ENCODE data around the gene NEK8. TPM values are rescaled to one million over a fixed set of nuclear protein-coding genes. Genes with fewer than 3 reads are reported as not detected.

NEK8 gene
- total RNA-seq, 2 experiments from 2014 or later: 4.7 to 5.2 TPM

DNA sequence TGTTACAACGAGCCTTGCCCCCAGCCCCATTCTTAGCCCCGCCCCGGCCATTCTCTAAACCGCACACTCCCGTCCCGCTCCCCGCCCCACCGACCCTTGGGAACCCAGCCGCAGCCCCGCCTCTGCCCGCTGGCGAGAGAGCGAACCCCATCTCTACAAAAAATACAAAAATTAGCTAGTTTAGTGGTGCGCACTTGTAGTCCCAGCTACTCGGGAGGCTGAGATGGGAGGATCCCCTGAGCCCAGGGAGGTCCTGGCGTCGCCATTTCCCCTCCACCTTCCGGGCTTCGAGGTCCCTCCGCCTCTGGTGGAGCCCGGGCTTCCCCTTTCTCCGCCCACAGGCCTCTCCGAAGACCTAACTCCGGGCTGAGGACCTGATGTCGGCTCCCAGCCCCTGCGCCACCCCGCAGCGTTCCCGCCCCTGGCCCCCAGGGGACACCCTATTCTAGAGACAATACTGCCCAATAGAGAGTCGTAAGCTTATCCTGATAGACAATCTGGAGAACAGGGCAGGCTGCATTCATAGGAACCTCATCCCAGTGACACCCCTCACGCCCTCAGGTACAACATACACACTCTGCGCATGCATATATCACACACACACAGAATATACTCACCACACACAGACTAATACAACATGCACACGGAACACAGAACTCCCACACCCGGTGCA is 16.4 kb upstream of the NEK8 start:
- Histone ChIP-seq H3K4me3 (ENCODE audit: low read length) (peak overlapping the region; percentile 72), H3K9me3 (ENCODE audit: control insufficient read depth in 1 of 2, insufficient read depth in 1 of 2, low read length in 2 of 2) (peaks cover 0 to 5% of the 10 kb centered on the region in 2 experiments), H3K27me3 (ENCODE audit: control insufficient read depth in 1 of 2, insufficient read depth in 2 of 2, low read length in 2 of 2) (peaks cover 10 to 16% of the 10 kb centered on the region in 2 experiments), H3K4me1 (ENCODE audit: insufficient read depth, low read length) (peaks cover 23% of the 10 kb centered on the region), H3K27ac (ENCODE audit: low read depth in 1 of 2, low read length in 2 of 2) (peak overlapping the region; percentile 68 to 73), H3K36me3 (ENCODE audit: insufficient read depth, low read length) (no peaks in the 10 kb centered on the region)
- POLR2A ChIA-PET: interaction anchor here (1.1 to 4.6 kb wide), 11 partner anchors 9 to 580 kb away, joined by 3 to 110 read pairs (median 15); partner anchors contain the start of genes BLTP2, NEK8, PHF12 and RPL23A
- peaks cover 22% of the 10 kb centered on the region for H3K27me3 Mint-ChIP-seq
- TF ChIP-seq CTCF (IDR thresholded peaks at IDR 0.05): no peak
- H3K4me1 Mint-ChIP-seq (ENCODE audit: low read depth): peaks cover 20% of the 10 kb centered on the region
- intact Hi-C loops (cut with DNase I, micrococcal nuclease): loop anchor here (5.0 to 10.0 kb wide), 3 partner anchors 50 to 357 kb away; partner anchors contain the start of genes BLTP2 (in 2 of the 2), POLDIP2 (in 1 of the 2), SDF2 (in 1 of the 2) and SUPT6H (in 1 of the 2)
- ATAC-seq (ENCODE audit: poor library complexity) (peak; percentile 31), DNase-seq (peak; percentile 33 to 88 (median 50))
- no peaks in the 10 kb centered on the region for H3K36me3 Mint-ChIP-seq (ENCODE audit: low read depth)
- peak overlapping the region; percentile 87 for H3K27ac Mint-ChIP-seq
- peak overlapping the region; percentile 87 for H3K4me3 Mint-ChIP-seq
- CTCF ChIA-PET: interaction anchor here (0.7 to 3.6 kb wide), 6 partner anchors 8 to 65 kb away, joined by 3 to 24 read pairs (median 10); partner anchors contain the start of genes NEK8, RPL23A and TLCD1
- H3K9me3 Mint-ChIP-seq: no peaks in the 10 kb centered on the region

GRCh38 chr17:28712705-28713415 is 15.7 kb upstream of the NEK8 start:
- ATAC-seq (ENCODE audit: poor library complexity) (no peak), DNase-seq (no peak)
- Mint-ChIP-seq H3K36me3 (ENCODE audit: low read depth) (no peaks in the 10 kb centered on the region), H3K9me3 (no peaks in the 10 kb centered on the region), H3K27me3 (peaks cover 23% of the 10 kb centered on the region), H3K4me1 (ENCODE audit: low read depth) (peaks cover 20% of the 10 kb centered on the region), H3K4me3 (peak overlapping the region; percentile 87), H3K27ac (peak overlapping the region; percentile 87)
- Histone ChIP-seq H3K9me3 (ENCODE audit: control insufficient read depth in 1 of 2, insufficient read depth in 1 of 2, low read length in 2 of 2) (peaks cover 0 to 8% of the 10 kb centered on the region in 2 experiments), H3K27me3 (ENCODE audit: control insufficient read depth in 1 of 2, insufficient read depth in 2 of 2, low read length in 2 of 2) (peaks cover 14 to 21% of the 10 kb centered on the region in 2 experiments), H3K4me3 (ENCODE audit: low read length) (peak overlapping the region; percentile 72), H3K27ac (ENCODE audit: low read depth in 1 of 2, low read length in 2 of 2) (no peak overlapping the region), H3K36me3 (ENCODE audit: insufficient read depth, low read length) (no peaks in the 10 kb centered on the region), H3K4me1 (ENCODE audit: insufficient read depth, low read length) (peaks cover 28% of the 10 kb centered on the region)
- CTCF ChIA-PET: interaction anchor here (1.5 to 3.2 kb wide), 2 partner anchors 14 to 66 kb away, joined by 7 to 10 read pairs; no protein-coding TSS in a partner anchor
- intact Hi-C loops (cut with DNase I, micrococcal nuclease): loop anchor here (5.0 to 10.0 kb wide), 3 partner anchors 51 to 358 kb away; partner anchors contain the start of genes BLTP2 (in 2 of the 2), POLDIP2 (in 1 of the 2), SDF2 (in 1 of the 2) and SUPT6H (in 1 of the 2)
- POLR2A ChIA-PET: interaction anchor here (1.8 to 4.6 kb wide), 8 partner anchors 8 to 239 kb away, joined by 6 to 110 read pairs (median 19); partner anchors contain the start of genes BLTP2, NEK8, PHF12 and RPL23A
- no peak for TF ChIP-seq CTCF (IDR thresholded peaks at IDR 0.05)

- H3K9me3 Mint-ChIP-seq: no peaks in the 10 kb centered on the region
- peaks cover 32% of the 10 kb centered on the region for H3K27me3 Mint-ChIP-seq
- ATAC-seq (ENCODE audit: poor library complexity): no peak
- intact Hi-C loops (cut with DNase I, micrococcal nuclease): loop anchor here (5.0 to 10.0 kb wide), 3 partner anchors 52 to 359 kb away; partner anchors contain the start of genes BLTP2 (in 2 of the 2), POLDIP2 (in 1 of the 2), SDF2 (in 1 of the 2) and SUPT6H (in 1 of the 2)
- no peak overlapping the region for H3K4me3 ChIP-seq (ENCODE audit: low read length)
- TF ChIP-seq CTCF (IDR thresholded peaks at IDR 0.05): no peak
- no peaks in the 10 kb centered on the region for H3K36me3 ChIP-seq (ENCODE audit: insufficient read depth, low read length)
- peaks cover 33% of the 10 kb centered on the region for H3K4me1 Mint-ChIP-seq (ENCODE audit: low read depth)
- no peak for DNase-seq
- no peaks in the 10 kb centered on the region for H3K36me3 Mint-ChIP-seq (ENCODE audit: low read depth)
- H3K27ac ChIP-seq (ENCODE audit: low read depth in 1 of 2, low read length in 2 of 2): no peak overlapping the region
- H3K4me1 ChIP-seq (ENCODE audit: insufficient read depth, low read length): peaks cover 41% of the 10 kb centered on the region
- H3K4me3 Mint-ChIP-seq: peak overlapping the region; percentile 17
- H3K27me3 ChIP-seq (ENCODE audit: control insufficient read depth in 1 of 2, insufficient read depth in 2 of 2, low read length in 2 of 2): peaks cover 17 to 21% of the 10 kb centered on the region in 2 experiments
- ChIA-PET CTCF (interaction anchor here (1.3 kb wide), 1 partner anchor 13 kb away, joined by 4 read pairs; no protein-coding TSS in a partner anchor), POLR2A (no interaction called here)
- H3K9me3 ChIP-seq (ENCODE audit: control insufficient read depth in 1 of 2, insufficient read depth in 1 of 2, low read length in 2 of 2): peaks cover 0 to 8% of the 10 kb centered on the region in 2 experiments
- no peak overlapping the region for H3K27ac Mint-ChIP-seq
Observed at GRCh38 chr17:28714281-28714680, 14.3 kb upstream of the NEK8 start.
